HEK293 (cell line): ENCODE measurements around the gene IP6K2.

Experiments used
- CTCF ChIP-seq: fragments of 450-650 bp; formaldehyde crosslinking; IDR thresholded peaks from 2 replicates; pipeline ENCODE4 v1.5.1; 2016; ENCODE audit warnings: missing biosample characterization, missing genetic modification characterization
- PBX3 ChIP-seq: sonication (generic); formaldehyde crosslinking; IDR thresholded peaks from 2 replicates; pipeline ENCODE4 v1.8.1; 2022; ENCODE audit warnings: mild to moderate bottlenecking, moderate library complexity, missing genetic modification reagents
- PRDM1 ChIP-seq: fragments of 450-650 bp; formaldehyde crosslinking; IDR thresholded peaks from 2 replicates; pipeline ENCODE4; 2016; ENCODE audit warnings: missing biosample characterization, missing genetic modification characterization
- YY1 ChIP-seq: fragments of 450-650 bp; formaldehyde crosslinking; IDR thresholded peaks from 2 replicates; pipeline ENCODE4 v1.5.1; 2018; ENCODE audit warnings: missing biosample characterization, missing genetic modification characterization
- ZBTB48 ChIP-seq: fragments of 450-650 bp; formaldehyde crosslinking; IDR thresholded peaks from 2 replicates; pipeline ENCODE4 v1.5.1; 2016; ENCODE audit warnings: missing biosample characterization, missing genetic modification characterization
- ZNF10 ChIP-seq: fragments of 450-650 bp; formaldehyde crosslinking; IDR thresholded peaks from 2 replicates; pipeline ENCODE4 v1.5.1; 2017; ENCODE audit warnings: missing biosample characterization, missing genetic modification characterization
- ZNF16 ChIP-seq: fragments of 450-650 bp; formaldehyde crosslinking; IDR thresholded peaks from 2 replicates; pipeline ENCODE4 v1.5.1; 2016; ENCODE audit warnings: low read depth, missing biosample characterization, missing genetic modification characterization
- ZNF37A ChIP-seq: fragments of 450-650 bp; IDR thresholded peaks from 2 replicates; pipeline ENCODE4 v1.5.1; 2018; ENCODE audit warnings: missing biosample characterization, missing genetic modification characterization
- ZNF529 ChIP-seq: fragments of 450-650 bp; formaldehyde crosslinking; IDR thresholded peaks from 2 replicates; pipeline ENCODE4 v1.5.1; 2017; ENCODE audit warnings: missing genetic modification characterization, missing biosample characterization; ENCODE audit not compliant: insufficient replicate concordance
- ZNF530 ChIP-seq: fragments of 450-650 bp; formaldehyde crosslinking; IDR thresholded peaks from 2 replicates; pipeline ENCODE4 v1.5.1; 2016; ENCODE audit warnings: low read depth, missing biosample characterization, missing genetic modification characterization
- ZNF76 ChIP-seq: fragments of 450-650 bp; formaldehyde crosslinking; IDR thresholded peaks from 2 replicates; pipeline ENCODE4; 2016; ENCODE audit warnings: low read depth, missing biosample characterization, missing genetic modification characterization, borderline replicate concordance
- TF ChIP-seq, protein P1 (sequence below): fragments of 450-650 bp; formaldehyde crosslinking; IDR thresholded peaks from 2 replicates; pipeline ENCODE4 v1.5.1; 2016; ENCODE audit warnings: missing biosample characterization, missing genetic modification characterization

- TF ChIP-seq ZBTB48 (tag by site-specific recombination) (no peak), PBX3 (CRISPR knock-in tag) (no peak), CTCF (no peak), YY1 (tag by site-specific recombination) (no peak), ZNF76 (no peak), PRDM1 (no peak), ZNF10 (no peak), ZNF530 (tag by site-specific recombination) (no peak), ZNF37A (tag by site-specific recombination) (no peak), ZNF16 (tag by site-specific recombination) (no peak), ZNF529 (tag by site-specific recombination) (no peak)
- TF ChIP-seq, protein P1, sequence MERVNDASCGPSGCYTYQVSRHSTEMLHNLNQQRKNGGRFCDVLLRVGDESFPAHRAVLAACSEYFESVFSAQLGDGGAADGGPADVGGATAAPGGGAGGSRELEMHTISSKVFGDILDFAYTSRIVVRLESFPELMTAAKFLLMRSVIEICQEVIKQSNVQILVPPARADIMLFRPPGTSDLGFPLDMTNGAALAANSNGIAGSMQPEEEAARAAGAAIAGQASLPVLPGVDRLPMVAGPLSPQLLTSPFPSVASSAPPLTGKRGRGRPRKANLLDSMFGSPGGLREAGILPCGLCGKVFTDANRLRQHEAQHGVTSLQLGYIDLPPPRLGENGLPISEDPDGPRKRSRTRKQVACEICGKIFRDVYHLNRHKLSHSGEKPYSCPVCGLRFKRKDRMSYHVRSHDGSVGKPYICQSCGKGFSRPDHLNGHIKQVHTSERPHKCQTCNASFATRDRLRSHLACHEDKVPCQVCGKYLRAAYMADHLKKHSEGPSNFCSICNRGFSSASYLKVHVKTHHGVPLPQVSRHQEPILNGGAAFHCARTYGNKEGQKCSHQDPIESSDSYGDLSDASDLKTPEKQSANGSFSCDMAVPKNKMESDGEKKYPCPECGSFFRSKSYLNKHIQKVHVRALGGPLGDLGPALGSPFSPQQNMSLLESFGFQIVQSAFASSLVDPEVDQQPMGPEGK (tag by site-specific recombination) = no peak
Measured at GRCh38 chr3:48681974-48682610, 34.9 kb downstream of the IP6K2 start.
